ENCODE results near the gene XIRP1.

Gene XIRP1

DNA sequence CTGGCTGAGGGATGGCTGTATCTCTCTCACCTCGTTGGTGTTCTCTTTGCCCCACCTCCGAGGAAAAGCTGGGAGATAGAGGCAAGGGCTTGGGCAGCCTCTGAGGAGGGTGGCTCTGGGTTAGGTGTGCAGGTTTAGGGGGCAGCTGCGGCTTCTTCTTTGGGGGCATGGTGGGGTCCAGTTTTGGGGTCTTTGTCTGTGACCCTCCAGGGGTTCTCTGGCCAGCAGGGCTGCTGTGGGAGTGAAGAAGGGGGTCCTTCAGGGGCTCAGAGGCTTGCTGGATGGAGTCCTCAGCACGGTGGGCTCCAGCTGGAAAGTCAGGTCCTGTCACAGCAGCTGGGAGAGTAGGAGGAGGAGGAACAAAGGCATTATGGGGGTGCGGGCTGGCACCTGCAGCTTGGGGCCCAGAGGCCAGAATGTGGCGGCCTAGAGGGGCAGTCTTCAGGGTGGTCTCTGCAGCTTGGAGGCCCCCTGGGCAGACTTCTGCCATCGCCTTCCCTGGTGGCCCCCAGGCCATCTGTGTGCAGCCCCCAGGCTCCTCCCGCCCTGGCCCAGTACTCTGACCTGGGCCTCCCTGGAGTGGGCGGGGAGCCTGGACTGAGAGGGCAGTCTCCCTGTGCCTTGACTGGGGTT, 7.0 kb downstream of the XIRP1 start:
- Mint-ChIP-seq H3K27me3 (ENCODE audit: low read depth, poor library complexity) (peaks cover 7% of the 10 kb centered on the region), H3K4me1 (peaks cover 39% of the 10 kb centered on the region), H3K36me3 (ENCODE audit: low read depth) (peaks cover 7% of the 10 kb centered on the region), H3K4me3 (no peak overlapping the region), H3K27ac (no peak overlapping the region), H3K9me3 (no peaks in the 10 kb centered on the region)
- no peak for DNase-seq
- TF ChIP-seq, protein P1, sequence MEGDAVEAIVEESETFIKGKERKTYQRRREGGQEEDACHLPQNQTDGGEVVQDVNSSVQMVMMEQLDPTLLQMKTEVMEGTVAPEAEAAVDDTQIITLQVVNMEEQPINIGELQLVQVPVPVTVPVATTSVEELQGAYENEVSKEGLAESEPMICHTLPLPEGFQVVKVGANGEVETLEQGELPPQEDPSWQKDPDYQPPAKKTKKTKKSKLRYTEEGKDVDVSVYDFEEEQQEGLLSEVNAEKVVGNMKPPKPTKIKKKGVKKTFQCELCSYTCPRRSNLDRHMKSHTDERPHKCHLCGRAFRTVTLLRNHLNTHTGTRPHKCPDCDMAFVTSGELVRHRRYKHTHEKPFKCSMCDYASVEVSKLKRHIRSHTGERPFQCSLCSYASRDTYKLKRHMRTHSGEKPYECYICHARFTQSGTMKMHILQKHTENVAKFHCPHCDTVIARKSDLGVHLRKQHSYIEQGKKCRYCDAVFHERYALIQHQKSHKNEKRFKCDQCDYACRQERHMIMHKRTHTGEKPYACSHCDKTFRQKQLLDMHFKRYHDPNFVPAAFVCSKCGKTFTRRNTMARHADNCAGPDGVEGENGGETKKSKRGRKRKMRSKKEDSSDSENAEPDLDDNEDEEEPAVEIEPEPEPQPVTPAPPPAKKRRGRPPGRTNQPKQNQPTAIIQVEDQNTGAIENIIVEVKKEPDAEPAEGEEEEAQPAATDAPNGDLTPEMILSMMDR (IDR thresholded peaks at IDR 0.05) = no peak

DNA sequence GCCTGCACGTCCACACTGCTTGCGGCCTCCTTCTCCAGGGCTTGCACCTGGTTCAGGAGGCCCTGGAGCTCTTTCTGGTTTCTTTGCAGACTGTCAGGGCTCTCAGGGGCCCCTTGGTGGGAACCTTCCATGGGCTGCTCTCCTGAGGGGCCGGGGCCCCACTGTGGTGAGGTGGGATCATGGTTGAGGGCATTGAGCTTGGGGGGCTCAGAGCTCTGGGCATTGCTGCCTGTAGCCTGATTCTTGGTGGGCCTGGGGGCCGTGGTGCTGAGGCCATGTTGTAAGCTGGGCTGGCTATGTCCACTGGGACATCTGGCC, 7.5 kb downstream of the XIRP1 start:
- no peaks in the 10 kb centered on the region for H3K9me3 Mint-ChIP-seq
- peaks cover 7% of the 10 kb centered on the region for H3K36me3 Mint-ChIP-seq (ENCODE audit: low read depth)
- TF ChIP-seq, protein P1 (IDR thresholded peaks at IDR 0.05) = no peak
- H3K27me3 Mint-ChIP-seq (ENCODE audit: low read depth, poor library complexity) = peaks cover 11% of the 10 kb centered on the region
- peaks cover 40% of the 10 kb centered on the region for H3K4me1 Mint-ChIP-seq
- no peak for DNase-seq
- no peak overlapping the region for H3K4me3 Mint-ChIP-seq
- H3K27ac Mint-ChIP-seq = no peak overlapping the region

DNA sequence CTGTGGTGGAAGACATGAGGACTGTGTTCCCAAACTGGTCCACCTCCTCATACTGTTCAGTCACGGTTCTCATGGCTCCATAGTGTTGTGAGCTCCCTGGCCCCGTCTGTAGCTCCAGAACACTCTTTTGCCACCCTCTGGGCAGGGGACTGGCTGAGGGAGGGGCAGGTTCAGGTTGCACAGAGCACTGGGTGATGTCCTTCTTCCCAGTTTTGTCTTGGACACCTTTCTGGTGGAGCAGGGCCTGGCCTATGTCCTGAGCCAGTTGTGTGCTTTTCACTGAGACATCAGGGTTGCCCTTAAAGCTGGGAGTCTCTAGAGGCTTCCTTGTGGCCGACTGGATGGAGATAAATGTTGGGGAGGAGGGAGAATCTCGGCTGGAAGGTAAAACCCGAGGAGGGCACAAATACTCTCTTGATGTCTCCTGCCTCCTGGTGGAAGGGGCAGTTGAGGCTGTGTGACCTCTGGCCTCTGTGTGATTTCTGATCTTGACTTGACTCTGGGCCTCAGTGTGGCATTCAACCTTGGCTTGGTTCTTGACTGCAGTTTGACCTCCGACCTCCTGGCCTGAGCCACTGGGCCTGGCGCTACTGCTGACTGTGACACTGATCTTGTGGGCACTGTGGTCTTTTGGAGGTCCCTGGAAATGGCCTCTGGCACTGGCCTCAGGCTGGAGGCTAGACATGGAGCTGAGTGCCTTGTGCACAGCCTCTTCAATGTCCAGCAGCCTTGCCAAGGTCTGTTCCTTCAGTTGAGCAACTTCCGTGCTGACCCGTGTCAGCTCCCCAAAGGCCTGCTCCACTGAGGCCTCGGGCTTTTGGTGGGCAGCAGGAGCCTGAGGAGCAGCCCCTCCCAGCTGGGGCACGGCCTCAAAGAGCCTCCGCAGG, 8.1 kb downstream of the XIRP1 start:
- H3K4me1 Mint-ChIP-seq = peaks cover 40% of the 10 kb centered on the region
- H3K36me3 Mint-ChIP-seq (ENCODE audit: low read depth) = peaks cover 7% of the 10 kb centered on the region
- H3K27me3 Mint-ChIP-seq (ENCODE audit: low read depth, poor library complexity) = peaks cover 11% of the 10 kb centered on the region
- H3K4me3 Mint-ChIP-seq = no peak overlapping the region
- TF ChIP-seq, protein P1 (IDR thresholded peaks at IDR 0.05) = no peak
- H3K27ac Mint-ChIP-seq = no peak overlapping the region
- no peak for DNase-seq
- no peaks in the 10 kb centered on the region for H3K9me3 Mint-ChIP-seq

DNA sequence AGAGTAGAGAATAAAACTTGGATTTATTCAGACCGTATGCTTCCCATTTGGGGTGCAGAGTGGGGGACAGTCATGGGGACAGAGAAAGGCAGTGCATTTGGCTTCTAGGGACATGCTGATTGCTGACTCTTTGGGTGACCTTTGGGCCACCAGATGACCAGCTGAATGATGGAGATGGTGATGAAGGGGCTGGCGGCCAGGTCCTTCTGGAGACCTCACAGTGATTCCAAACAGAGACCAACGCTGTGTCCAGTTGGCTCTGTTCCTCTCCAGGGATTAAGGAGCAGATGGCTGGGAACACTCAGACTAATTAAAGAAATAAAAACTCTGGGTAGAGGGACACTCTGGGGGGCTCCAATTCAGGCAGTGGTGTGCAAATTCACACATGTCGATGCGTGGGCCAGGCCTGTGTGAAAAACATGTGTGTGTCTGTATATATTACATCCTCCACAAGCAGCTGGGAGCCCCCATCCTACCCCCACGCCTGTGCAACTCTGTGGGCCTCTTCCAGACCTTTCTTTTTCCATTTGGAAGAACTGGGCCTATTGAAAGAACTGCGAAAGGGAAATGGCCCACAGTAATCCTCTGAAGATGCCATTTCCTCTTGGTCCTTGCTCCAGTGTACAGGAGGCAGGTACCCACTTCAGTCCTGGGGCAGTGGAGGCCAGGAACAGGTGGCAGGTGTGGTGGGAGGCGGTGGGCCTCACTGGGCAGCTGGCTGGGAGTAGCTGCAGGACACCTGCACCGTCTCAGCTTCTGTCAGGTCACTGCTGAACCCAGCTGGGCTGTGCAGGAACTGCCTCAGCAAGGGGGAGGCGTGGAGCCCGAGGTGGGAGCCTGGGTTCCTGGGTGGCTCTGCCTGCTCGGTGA, 8.9 kb downstream of the XIRP1 start:
- Mint-ChIP-seq H3K9me3 (no peaks in the 10 kb centered on the region), H3K27ac (peak overlapping the region; percentile 29)

DNA sequence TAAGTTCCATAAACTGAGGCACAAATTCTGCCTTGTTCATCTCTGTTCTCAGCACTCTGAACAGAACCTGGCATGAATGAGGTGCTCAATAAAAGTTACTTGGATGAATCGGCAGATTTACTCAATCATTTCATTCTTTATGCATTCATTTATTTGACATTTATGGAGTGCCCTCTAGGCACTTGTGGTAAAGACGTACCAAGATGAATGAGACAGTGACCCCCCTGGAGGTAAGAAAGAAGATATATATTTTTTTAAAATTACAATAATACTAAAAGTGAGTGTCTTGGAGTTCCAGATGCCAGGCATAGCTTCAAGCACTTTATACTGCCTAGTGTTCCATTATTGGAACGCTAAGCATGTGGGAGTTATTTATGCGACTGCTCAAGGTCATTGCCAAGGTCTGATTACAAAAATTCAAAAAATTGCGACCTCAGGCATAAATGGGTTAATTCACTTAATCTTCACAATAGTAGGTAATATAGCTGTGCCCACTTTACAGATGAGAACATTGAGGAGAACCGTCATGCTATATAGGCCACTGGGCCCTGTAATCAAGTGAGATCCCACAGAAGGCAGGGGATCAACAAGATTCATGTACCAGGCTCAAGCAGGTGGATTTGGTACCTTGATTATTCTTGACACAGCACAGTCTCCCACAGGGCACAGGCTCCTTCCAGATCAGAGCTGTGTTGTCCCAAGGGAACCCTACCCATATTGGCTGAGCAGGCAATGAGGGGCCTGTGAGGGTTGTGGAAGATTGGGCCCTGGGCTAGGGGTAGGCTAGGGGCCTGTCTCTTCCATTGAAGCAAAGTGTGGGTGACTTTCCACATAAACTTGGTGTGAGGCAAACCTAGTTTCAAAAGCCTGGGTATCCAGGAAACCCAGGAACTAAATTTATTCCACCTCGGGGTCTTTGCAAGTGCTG, 10.7 kb downstream of the XIRP1 start:
- Mint-ChIP-seq H3K36me3 (ENCODE audit: low read depth) (no peaks in the 10 kb centered on the region), H3K4me1 (peaks cover 63% of the 10 kb centered on the region), H3K27ac (no peak overlapping the region), H3K27me3 (ENCODE audit: low read depth, poor library complexity) (peaks cover 11% of the 10 kb centered on the region), H3K4me3 (peak overlapping the region; percentile 77), H3K9me3 (no peaks in the 10 kb centered on the region)
- TF ChIP-seq, protein P1 (IDR thresholded peaks at IDR 0.05) = no peak
- no peak for DNase-seq

More for the DNA sequence above, 8.9 kb downstream of the XIRP1 start:
- Mint-ChIP-seq H3K27me3 (ENCODE audit: low read depth, poor library complexity) (peaks cover 11% of the 10 kb centered on the region), H3K4me3 (no peak overlapping the region), H3K36me3 (ENCODE audit: low read depth) (peaks cover 7% of the 10 kb centered on the region), H3K4me1 (peaks cover 48% of the 10 kb centered on the region)
- DNase-seq = no peak
- TF ChIP-seq, protein P1 (IDR thresholded peaks at IDR 0.05) = no peak

All from nephron progenitor cell (in vitro differentiated cells).